Measurements from ENCODE around the gene RALGAPA2. TPM values are rescaled to one million over a fixed set of nuclear protein-coding genes. Genes with fewer than 3 reads are reported as not detected.

The RALGAPA2 gene
- total and polyA plus RNA-seq, 2 of the 13 experiments (the other 11 are each of a cell fraction or from before 2014, with no cell fraction given): 13.8 to 17.7 TPM

GRCh38 chr20:20492521-20493332 is 219.7 kb downstream of the RALGAPA2 start:
- intact Hi-C loops (cut with micrococcal nuclease; ENCODE audit: unreplicated experiment): no loop called here
- H3K27ac ChIP-seq (ENCODE audit: extremely low read length, insufficient read depth, low read length): no peak overlapping the region
- no peaks in the 10 kb centered on the region for H3K27me3 ChIP-seq (ENCODE audit: control insufficient read depth in 1 of 2, insufficient read depth in 2 of 2, low read length in 2 of 2)
- no peaks in the 10 kb centered on the region for H3K9me3 ChIP-seq (ENCODE audit: low read length)
- in situ Hi-C loops (cut with HindIII; ENCODE audit: extremely low pct_ligation_motif_present, low pct_unique_long_range_greater_than_20kb): no loop called here
- no peak overlapping the region for H3K9ac ChIP-seq (ENCODE audit: insufficient read depth, low read depth, low read length)
- no peaks in the 10 kb centered on the region for H3K79me2 ChIP-seq (ENCODE audit: insufficient read depth, low read length)
- H3K4me1 ChIP-seq (ENCODE audit: insufficient read depth, low read length): peaks cover 1% of the 10 kb centered on the region; the same call in 1 of the 2 replicates
- no peak overlapping the region for H2AFZ ChIP-seq (ENCODE audit: low read length)
- ChIA-PET POLR2A (no interaction called here), CTCF (ENCODE audit: low intra/inter-chr PET ratio, low total read pairs) (no interaction called here)
- FAIRE-seq (no peak), ATAC-seq (no peak), DNase-seq (ENCODE audit: low spot score) (no peak)
- no peaks in the 10 kb centered on the region for H4K20me1 ChIP-seq (ENCODE audit: insufficient read depth, low read length)
- no peak overlapping the region for H3K4me2 ChIP-seq (ENCODE audit: low read depth, low read length)
- no peak overlapping the region for H3K4me3 ChIP-seq (replicated peaks in 1 of 3; ENCODE audit: insufficient read depth in 1 of 3, low read depth in 2 of 3, low read length in 3 of 3)
- no TSS peak for BruUV-seq (replicated peaks)
- H3K36me3 ChIP-seq (replicated peaks in 1 of 2; ENCODE audit: control insufficient read depth in 1 of 2, insufficient read depth in 2 of 2, low read length in 2 of 2): peaks cover 9 to 17% of the 10 kb centered on the region in 2 experiments; a peak in 4 of 5 replicates
- 98% methylated on average over 14 of the region's 14 CpGs for WGBS (ENCODE audit: low lambda C conversion rate)
- no peak for TF ChIP-seq STAT6 (CRISPR knock-in tag; IDR thresholded peaks at IDR 0.05; ENCODE audit: borderline replicate concordance)
- no peak for TF ChIP-seq FOXP1 (IDR thresholded peaks at IDR 0.05)
- no peak for TF ChIP-seq FOXP1 (CRISPR knock-in tag; IDR thresholded peaks at IDR 0.05)
- no peak for TF ChIP-seq SOX13 (IDR thresholded peaks at IDR 0.05)
- no peak for TF ChIP-seq SOX13 (CRISPR knock-in tag; conservative IDR thresholded peaks at IDR 0.05 in 1 of 2, IDR thresholded peaks at IDR 0.05 in 1 of 2)
- no peak for TF ChIP-seq NCOA5 (CRISPR knock-in tag; IDR thresholded peaks at IDR 0.05)
- TF ChIP-seq ZEB1 (IDR thresholded peaks at IDR 0.05; ENCODE audit: insufficient replicate concordance, low read depth): no peak
- TF ChIP-seq ZSCAN5A (CRISPR knock-in tag; IDR thresholded peaks at IDR 0.05; ENCODE audit: borderline replicate concordance): no peak
- TF ChIP-seq ZNF512B (CRISPR knock-in tag; IDR thresholded peaks at IDR 0.05; ENCODE audit: borderline replicate concordance): no peak
- no peak for TF ChIP-seq ZNF792 (CRISPR knock-in tag; IDR thresholded peaks at IDR 0.05)
- no peak for TF ChIP-seq PRDM10 (CRISPR knock-in tag; IDR thresholded peaks at IDR 0.05; ENCODE audit: low read depth)

All from HepG2 (cell line).